Erythroblast (primary cell): Measurements from ENCODE around the gene JMJD8.

Experiments
- DNase-seq, 2 experiments: peaks; one replicate each; lab custom pipeline; 2025; lab: John Stamatoyannopoulos, UW
- GATA1 ChIP-seq: IDR thresholded peaks from 2 replicates; pipeline ENCODE4 v1.6.1; 2011; ENCODE audit warnings: low read depth, mild to moderate bottlenecking, control low read depth, low read length, moderate library complexity
- POLR2A ChIP-seq: IDR thresholded peaks from 2 replicates; pipeline ENCODE4 v1.6.1; 2011; ENCODE audit warnings: mild to moderate bottlenecking, low read length

The JMJD8 gene

DNA sequence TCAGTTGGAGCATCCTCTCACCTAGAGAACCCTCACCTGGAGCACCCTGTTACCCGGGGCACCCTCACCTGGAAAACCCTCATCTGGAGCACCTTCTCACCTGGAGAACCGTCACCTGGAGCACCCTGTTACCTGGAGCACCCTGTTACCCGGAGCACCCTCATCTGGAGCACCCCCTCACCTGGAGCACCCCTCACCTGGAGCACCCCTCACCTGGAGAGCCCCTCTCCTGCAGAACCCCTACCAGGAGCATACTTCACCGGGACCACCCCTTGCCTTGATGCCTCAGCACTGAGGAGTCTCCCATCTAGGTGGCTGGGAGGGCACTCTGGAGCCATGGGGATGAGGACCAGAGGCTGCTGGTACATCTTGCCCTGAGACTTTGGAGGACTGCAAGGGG, 24.8 kb upstream of the JMJD8 start:
- TF ChIP-seq POLR2A (no peak), GATA1 (no peak)
- DNase-seq = no peak

DNA sequence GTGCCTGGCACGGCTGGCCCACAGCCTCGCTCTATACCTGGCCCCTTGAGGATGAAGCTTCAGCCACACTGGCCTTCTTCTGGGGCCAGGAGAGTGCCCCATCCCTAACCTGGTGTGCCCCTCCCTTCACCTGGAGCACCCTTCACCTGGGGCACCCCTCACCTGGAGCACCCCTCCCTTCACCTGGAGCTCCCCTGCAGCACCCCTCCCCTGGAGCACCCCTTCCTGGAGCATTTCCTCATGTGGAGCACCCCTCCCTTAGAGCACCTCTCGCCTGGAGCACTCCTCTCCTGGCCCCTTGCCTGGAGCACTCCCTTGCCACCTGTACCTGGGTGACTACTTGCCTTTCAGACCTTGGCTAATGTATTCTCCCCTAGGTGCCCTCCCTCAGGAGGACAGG, 23.9 kb upstream of the JMJD8 start:
- TF ChIP-seq GATA1 (no peak), POLR2A (no peak)
- DNase-seq = no peak

DNA sequence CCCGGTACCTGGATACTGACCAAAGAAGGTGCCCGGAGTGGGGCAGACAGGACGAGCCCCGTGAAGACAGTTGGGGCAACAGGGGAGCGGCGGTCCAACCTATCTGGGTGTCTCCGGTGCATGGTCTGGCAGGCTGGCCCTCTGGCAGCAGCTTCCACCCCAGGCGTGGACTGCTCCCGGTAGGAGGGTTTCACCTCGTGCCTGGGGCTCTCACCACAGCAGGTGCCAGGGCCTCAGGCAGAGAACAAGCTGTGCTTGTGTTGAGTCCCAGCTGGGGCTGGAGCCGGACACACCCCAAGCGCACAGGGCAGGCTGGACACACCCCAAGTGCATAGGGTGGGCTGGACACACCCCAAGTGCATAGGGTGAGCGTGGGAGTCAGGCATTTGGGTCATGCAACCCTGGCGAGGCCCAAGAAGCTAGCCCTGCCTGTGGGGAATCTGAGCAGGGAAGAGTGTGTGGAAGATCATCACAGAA, 23.0 kb upstream of the JMJD8 start:
- DNase-seq = no peak
- TF ChIP-seq POLR2A (no peak), GATA1 (no peak)

DNA sequence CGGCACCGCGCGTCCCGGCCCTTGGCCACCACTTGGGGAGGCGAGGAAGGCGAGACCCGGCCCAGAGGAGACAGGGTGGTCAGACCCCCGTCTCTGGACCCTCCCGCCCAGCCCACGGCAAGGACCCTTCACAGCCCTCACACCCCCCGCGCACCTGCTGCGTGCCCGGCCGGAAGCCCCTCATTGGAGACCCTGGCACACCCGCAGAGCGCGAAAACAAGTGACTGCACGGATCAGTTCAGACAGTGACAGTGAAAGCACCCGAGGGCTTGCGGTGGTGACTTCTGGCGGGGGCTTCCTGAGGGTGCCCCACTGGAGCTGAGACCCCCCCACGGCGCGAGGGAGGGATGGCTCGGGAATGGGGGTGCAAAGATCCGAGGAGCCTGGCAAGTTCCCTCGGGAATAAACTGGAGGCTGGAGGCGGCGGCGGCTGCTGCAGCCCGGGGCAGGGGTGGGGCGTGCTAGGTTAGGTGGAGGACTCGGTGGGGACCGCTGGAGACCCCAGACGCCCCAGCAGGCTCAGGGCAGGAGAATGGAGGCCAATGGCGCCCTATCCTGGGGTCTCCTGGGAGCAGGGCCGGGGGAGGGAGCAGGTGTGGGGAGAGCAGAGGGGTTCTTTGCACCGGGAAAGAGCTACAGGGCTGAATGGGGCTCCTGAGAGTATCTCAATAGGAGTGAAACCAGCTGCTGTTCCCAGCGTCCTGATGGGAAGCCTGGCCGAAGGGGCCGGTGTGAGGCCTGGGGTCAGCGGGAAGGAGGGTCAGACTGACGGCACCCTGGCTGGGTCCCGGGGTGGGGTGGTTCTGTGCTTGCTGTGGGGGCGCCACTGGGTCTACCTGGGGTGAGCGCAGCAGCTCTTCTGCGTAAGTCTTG, 22.3 kb upstream of the JMJD8 start:
- no peak for DNase-seq
- no peak for TF ChIP-seq GATA1
- no peak for TF ChIP-seq POLR2A

DNA sequence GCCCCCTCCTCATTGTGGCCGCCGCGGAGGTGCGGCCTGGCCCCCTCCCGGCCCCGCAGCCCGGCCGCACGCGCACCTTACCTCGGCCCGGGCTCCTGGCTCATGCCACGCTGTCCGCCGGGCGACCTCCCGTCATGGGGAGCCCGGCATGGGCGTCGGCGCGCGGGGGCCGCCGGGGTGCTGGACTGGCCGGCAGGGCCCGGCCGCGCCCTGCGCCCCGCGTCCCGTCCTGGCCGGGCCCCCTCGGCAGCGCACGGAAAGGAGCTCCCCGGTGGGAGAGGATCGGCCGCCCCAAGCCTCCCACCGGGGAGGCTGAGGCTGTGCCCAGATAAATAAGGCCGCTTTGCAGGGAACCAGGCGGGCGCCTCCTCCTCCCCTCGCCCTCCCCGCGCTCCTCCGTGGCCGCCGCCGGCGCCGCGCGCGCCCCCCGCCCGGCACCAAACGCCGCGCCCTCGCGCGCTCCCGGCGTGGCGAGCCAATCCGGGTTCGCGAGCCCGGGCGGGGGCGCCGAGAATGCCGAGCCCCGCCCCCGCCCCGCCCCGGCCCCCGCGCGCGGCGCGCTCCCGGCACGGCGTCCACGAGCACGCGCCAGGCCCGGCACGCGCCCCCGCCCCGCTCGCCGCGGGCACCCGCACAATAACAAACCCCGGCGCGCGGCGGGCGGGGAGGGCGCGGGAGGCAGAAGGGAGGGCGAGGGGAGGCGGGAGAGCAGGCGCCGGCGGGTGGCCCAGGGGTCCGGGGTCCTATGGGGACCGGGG, 21.5 kb upstream of the JMJD8 start, which contains the start of gene FBXL16:
FBXL16 (minus strand) TSS at position 371 of the 758 bp plus-strand sequence. CDS start 8,396 bp downstream, outside the sequence.
- no peak for TF ChIP-seq POLR2A
- TF ChIP-seq GATA1 = no peak
- DNase-seq = no peak

DNA sequence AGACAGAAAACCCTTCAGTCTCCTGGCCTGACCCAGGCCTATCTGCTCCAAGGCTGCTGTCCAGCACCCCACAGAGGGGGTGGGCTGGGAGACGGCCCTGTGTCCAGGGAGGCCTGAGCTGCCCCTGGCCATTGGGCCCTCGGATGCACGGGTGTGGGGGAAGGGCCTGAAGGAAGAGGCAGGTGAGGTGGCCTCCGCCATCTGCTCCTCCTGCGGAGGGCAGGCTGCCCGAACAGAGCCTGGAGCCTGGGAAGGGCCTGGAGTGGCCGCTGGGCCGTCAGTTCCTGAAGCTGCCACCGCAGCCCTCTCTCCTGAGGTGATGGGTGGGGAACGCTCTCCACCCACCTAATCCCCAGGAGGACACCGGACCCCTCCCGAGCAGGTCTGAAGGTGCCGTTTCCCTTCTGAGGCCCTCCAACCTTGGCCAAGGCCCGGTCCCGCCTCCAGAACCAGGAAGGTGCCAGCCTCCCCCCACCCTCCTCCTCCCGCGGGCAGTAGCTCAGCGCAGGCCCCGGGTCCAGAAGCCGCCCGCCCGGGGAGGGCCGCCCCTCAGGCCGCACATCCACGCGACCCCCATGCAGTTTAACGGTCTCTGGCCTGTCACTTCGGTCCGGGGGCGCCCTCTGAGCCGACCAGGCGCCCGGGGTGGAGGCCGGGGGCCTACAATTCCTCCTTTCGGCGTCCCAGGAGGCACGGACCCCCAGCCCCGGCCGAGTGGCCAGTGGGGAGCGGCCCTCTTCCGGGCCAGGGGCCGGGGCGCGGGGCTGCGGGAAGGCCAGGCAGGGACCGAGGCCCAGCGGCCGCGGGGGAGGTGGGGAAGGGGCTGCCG, 20.6 kb upstream of the JMJD8 start:
- TF ChIP-seq GATA1 (no peak), POLR2A (no peak)
- DNase-seq = no peak

DNA sequence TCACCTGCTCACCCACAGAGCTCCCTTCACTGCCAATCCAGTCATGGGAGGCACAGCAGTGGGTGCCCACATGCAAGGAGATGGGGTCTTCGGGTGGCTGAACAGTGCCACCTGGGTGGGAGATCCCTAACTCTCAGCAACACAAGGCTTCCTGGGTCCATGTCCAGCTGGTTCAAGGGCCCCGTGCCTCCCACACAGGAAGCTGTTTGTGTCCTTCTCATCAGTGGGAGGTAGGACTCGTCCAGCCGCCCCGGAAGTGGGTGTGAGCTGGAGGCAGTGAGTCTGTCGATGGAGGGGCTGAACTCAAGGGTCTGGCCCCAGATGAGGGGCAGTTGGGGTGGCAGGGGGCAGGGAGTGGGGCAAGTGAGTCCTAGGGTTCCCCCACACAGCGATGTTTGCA, 19.9 kb upstream of the JMJD8 start:
- no peak for TF ChIP-seq GATA1
- TF ChIP-seq POLR2A = no peak
- DNase-seq = no peak

DNA sequence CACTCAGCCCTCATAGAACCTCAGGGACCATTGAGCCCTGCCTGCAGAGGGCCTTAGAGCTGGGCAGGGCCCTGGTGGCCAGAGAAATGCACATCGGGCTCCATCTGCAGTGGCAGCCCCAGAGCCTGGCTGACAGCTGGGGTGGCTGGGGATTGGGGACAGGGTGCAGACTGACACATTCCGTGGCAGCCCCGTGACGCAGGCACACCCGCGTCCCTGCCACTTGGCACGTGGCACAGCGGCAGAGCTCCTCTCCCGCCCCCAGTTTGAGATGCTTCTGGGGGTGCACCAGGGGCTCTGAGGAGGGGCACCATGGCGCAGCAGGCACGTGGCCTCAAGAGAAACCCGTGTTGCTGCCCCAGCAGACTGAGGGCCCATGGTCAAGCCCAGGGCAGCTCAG, 19.3 kb upstream of the JMJD8 start:
- DNase-seq = no peak
- TF ChIP-seq POLR2A (no peak), GATA1 (no peak)

DNA sequence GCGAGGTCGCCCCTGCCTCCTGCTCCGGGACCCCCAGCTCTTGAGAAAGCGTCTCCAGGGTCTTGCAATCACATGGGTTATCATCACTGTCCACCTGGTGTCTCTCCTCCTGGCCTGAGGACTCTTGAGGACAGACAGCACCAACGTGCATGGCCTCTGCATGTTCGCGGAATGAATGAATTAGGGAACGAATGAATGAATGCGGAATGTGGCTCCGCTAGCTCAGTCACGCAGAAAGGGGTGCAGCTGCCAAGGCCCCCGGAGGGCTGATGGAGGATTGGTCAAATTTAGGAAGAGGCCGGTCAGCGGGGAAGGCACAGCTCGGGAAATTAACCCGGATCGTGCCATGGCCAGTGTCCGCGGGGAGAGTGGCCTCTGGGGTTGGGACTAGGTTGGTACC, 18.2 kb upstream of the JMJD8 start:
- DNase-seq = no peak
- TF ChIP-seq GATA1 (no peak), POLR2A (no peak)

DNA sequence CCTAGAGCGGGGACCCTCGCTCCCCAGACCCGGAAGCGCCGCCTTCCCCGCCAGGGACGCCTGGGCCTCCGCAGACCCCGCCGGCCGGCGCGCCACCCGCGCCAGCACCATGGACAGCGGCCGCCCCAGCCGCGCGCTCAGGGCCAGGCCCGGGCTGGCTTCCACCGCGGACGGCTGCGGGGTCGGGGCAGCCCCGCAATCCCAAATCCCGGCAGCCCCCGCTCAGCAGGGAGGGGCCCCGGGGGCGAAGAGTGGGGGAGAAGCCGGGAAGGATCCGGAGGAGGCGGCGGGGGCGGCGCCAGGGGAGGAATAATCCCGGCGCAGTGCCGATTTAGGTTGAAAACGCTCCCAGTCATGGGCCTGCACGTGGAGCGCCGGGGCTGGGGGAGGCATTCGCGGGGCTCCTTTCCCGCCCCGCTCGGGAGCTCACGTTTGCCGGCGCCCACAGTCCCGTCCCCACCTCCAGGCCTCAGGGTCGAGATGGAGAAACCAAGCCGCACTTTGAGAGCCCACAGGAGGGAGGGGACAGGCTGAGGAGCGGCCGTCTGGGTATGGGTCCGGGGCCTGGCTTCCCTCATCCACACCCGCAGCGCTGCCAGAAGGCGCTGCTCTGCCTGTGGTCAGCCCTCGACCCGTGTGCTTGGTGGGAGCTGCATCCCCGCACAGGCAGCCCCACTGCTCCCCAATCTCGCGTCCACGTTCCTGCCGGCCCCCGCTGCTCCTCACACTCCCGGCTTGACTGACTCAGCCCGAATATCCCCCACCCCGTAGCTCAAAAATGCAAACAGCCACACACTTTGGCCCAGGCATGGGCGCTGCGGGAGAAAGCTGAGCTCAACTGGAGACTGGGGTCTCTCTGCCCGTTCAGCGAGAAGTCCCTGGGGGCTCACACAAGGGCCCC, 16.8 kb upstream of the JMJD8 start:
- TF ChIP-seq GATA1 = no peak
- DNase-seq = peak; percentile 33 to 49

DNA sequence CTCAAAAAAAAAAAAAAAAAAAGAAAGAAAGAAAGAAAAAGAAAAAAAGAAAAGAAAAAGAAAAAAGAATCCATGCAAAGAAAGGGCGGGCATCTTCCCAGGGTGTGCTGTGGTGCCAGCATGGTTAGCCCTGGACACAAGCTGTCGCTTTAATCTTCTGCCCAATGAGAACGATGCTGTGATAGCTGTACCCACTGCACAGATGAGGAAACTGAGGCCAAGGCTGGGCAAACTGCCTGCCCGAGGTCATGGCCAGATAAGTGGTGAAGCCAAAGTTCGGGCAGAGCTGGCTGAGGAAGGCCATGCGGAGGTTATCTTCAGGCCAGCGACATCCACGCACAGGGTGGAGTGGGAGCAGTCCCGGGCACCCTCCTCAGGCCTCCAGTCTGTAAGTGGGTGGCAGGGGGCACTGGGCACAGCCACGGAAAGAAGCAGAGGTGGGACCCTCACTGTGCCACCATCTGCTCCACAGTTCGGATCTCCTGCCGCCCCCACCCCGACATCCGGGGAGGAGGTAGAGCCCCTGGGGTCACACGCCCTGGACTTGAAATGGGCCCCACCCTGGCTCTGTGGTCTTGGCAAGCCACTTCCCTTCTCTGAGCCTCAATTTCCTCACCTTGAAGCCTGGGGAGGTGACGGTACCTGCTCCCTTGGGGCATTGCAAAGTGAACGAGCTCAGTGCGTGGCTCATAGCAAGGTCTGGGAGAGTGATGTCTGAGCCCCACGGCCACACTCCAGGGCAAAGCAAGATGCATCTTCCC, 15.0 kb upstream of the JMJD8 start:
- TF ChIP-seq GATA1 (no peak), POLR2A (no peak)
- no peak for DNase-seq
